IMR-90 (cell line): ENCODE results near the gene SCAF1. TPM values are rescaled to one million over a fixed set of nuclear protein-coding genes. Genes with fewer than 3 reads are reported as not detected.

Experiments used
- ATAC-seq: fragments of 200-7000 bp; cut with Tn5 transposase; 2 replicates; pipeline ENCODE4 v1.9.1; 2020; ENCODE audit warnings: low read depth, mild to moderate bottlenecking, moderate library complexity
- BruUV-seq: library from RNA; stranded (reverse); fragments of 400-500 nt; replicated peaks from 2 replicates; lab custom pipeline; 2021; lab: Mats Ljungman, UMichigan
- CTCF ChIA-PET: fragments of 300-600 bp; formaldehyde crosslinking; extraction: SDS; loops from one replicate; lab custom pipeline; 2021; ENCODE audit warnings: antibody characterized with exemption; lab: Yijun Ruan, JAX
- POLR2A ChIA-PET: fragments of 300-600 bp; sonication (Branson Sonifier 250); formaldehyde crosslinking; loops from one replicate; lab custom pipeline; 2022; ENCODE audit warnings: antibody characterized with exemption; ENCODE audit not compliant: unreplicated experiment; lab: Charles Lee
- DNase-seq: peaks from one replicate; pipeline ENCODE4 v3.0.0; 2013
- H2AFZ ChIP-seq: replicated peaks from 2 replicates; pipeline ENCODE3; 2013; ENCODE audit warnings: low read length, mild to moderate bottlenecking; ENCODE audit not compliant: poor library complexity
- H2AK5ac ChIP-seq: 2 replicates; pipeline ENCODE4 v1.6.1; 2013; ENCODE audit warnings: low read depth, low read length, inconsistent platforms
- H2AK9ac ChIP-seq: replicated peaks from 2 replicates; pipeline ENCODE3; 2013; ENCODE audit warnings: mild to moderate bottlenecking, low read depth, low read length, moderate library complexity; ENCODE audit not compliant: poor library complexity
- H2BK120ac ChIP-seq: 2 replicates; pipeline ENCODE4 v1.6.1; 2013; ENCODE audit warnings: low read depth, low read length, inconsistent platforms
- H2BK15ac ChIP-seq: 3 replicates; pipeline ENCODE4 v1.6.1; 2013; ENCODE audit warnings: low read depth, low read length, inconsistent platforms
- H2BK20ac ChIP-seq: 2 replicates; pipeline ENCODE4 v1.6.1; 2013; ENCODE audit warnings: low read depth, mild to moderate bottlenecking, inconsistent platforms, low read length, moderate library complexity
- H2BK5ac ChIP-seq: 2 replicates; pipeline ENCODE4 v1.6.1; 2013; ENCODE audit warnings: mild to moderate bottlenecking, low read depth, low read length, inconsistent platforms; ENCODE audit not compliant: poor library complexity, severe bottlenecking
- H3K14ac ChIP-seq: replicated peaks from 2 replicates; pipeline ENCODE4 v1.6.1; 2013; ENCODE audit warnings: low read depth, low read length, inconsistent platforms
- H3K18ac ChIP-seq: 2 replicates; pipeline ENCODE4 v1.6.1; 2013; ENCODE audit warnings: low read depth, low read length, control low read depth
- H3K23ac ChIP-seq: 2 replicates; pipeline ENCODE4 v1.6.1; 2013; ENCODE audit warnings: low read depth, low read length, inconsistent platforms
- H3K27ac ChIP-seq: 2 replicates; pipeline ENCODE4 v1.5.1; 2013; ENCODE audit warnings: mild to moderate bottlenecking, control low read depth, low read length; ENCODE audit not compliant: insufficient read depth
- H3K27me3 ChIP-seq: 2 replicates; pipeline ENCODE4 v1.6.1; 2013; ENCODE audit warnings: low read length; ENCODE audit not compliant: control insufficient read depth, insufficient read depth
- H3K36me3 ChIP-seq: 2 replicates; pipeline ENCODE4 v1.6.1; 2013; ENCODE audit warnings: low read length, mixed read lengths; ENCODE audit not compliant: control insufficient read depth, insufficient read depth
- H3K4ac ChIP-seq: 2 replicates; pipeline ENCODE4 v1.6.1; 2013; ENCODE audit warnings: low read depth, low read length, inconsistent platforms
- H3K4me1 ChIP-seq: 2 replicates; pipeline ENCODE4 v1.6.1; 2013; ENCODE audit warnings: low read length, mixed read lengths; ENCODE audit not compliant: control insufficient read depth, insufficient read depth
- H3K4me2 ChIP-seq: 2 replicates; pipeline ENCODE4 v1.6.1; 2013; ENCODE audit warnings: low read depth, mild to moderate bottlenecking, control low read depth, low read length, moderate library complexity
- H3K4me3 ChIP-seq: 2 replicates; pipeline ENCODE4 v1.5.1; 2013; ENCODE audit warnings: low read depth, mild to moderate bottlenecking, control low read depth, low read length, moderate library complexity; ENCODE audit not compliant: insufficient read depth
- H3K56ac ChIP-seq: 2 replicates; pipeline ENCODE4 v1.6.1; 2013; ENCODE audit warnings: low read length, inconsistent platforms; ENCODE audit not compliant: insufficient read depth; ENCODE audit errors: extremely low read depth
- H3K79me1 ChIP-seq, 2 experiments: 2 replicates each; pipeline ENCODE4 v1.6.1; 2013; ENCODE audit warnings: low read length in 2 of 2, inconsistent platforms in 1 of 2, low read depth in 1 of 2
- H3K9ac ChIP-seq: 2 replicates; pipeline ENCODE4 v1.6.1; 2013; ENCODE audit warnings: low read depth, low read length, control low read depth
- H3K9me1 ChIP-seq: 2 replicates; pipeline ENCODE4 v1.6.1; 2013; ENCODE audit warnings: low read length, inconsistent platforms; ENCODE audit not compliant: insufficient read depth
- H3K9me3 ChIP-seq: 2 replicates; pipeline ENCODE4 v1.6.1; 2013; ENCODE audit warnings: low read length; ENCODE audit not compliant: control insufficient read depth, insufficient read depth
- H4K20me1 ChIP-seq: 2 replicates; pipeline ENCODE4 v1.6.1; 2013; ENCODE audit warnings: low read length, inconsistent platforms; ENCODE audit not compliant: insufficient read depth
- H4K5ac ChIP-seq: 2 replicates; pipeline ENCODE4 v1.6.1; 2013; ENCODE audit warnings: mild to moderate bottlenecking, low read depth, low read length, control low read depth
- H4K8ac ChIP-seq, 2 experiments: 2 replicates each; pipeline ENCODE4 v1.6.1; 2013; ENCODE audit warnings: low read depth in 2 of 2, low read length in 2 of 2, control low read depth in 1 of 2, inconsistent platforms in 1 of 2
- H4K91ac ChIP-seq: 2 replicates; pipeline ENCODE4 v1.6.1; 2013; ENCODE audit warnings: low read depth, low read length, inconsistent platforms; ENCODE audit not compliant: insufficient read depth
- BHLHE40 ChIP-seq: fragments of 150-350 bp; IDR thresholded peaks from 2 replicates; pipeline ENCODE4 v1.6.1; 2016; ENCODE audit warnings: mild to moderate bottlenecking, low read depth, low read length
- CEBPB ChIP-seq: IDR thresholded peaks from 2 replicates; pipeline ENCODE4 v1.6.1; 2012; ENCODE audit warnings: low read depth, low read length, improper control_type of control experiment
- CHD1 ChIP-seq: IDR thresholded peaks from 2 replicates; pipeline ENCODE4 v1.6.1; 2012; ENCODE audit warnings: low read depth, low read length, improper control_type of control experiment
- CTCF ChIP-seq: conservative IDR thresholded peaks from 2 replicates; pipeline ENCODE4 v1.5.1; 2012; ENCODE audit warnings: mild to moderate bottlenecking, low read depth, low read length, improper control_type of control experiment
- MAFK ChIP-seq: IDR thresholded peaks from 2 replicates; pipeline ENCODE4 v1.6.1; 2012; ENCODE audit warnings: low read depth, low read length, improper control_type of control experiment
- MAZ ChIP-seq: IDR thresholded peaks from 2 replicates; pipeline ENCODE4 v1.6.1; 2012; ENCODE audit warnings: low read depth, mild to moderate bottlenecking, low read length, improper control_type of control experiment, moderate library complexity, borderline replicate concordance
- POLR2A ChIP-seq: IDR thresholded peaks from 2 replicates; pipeline ENCODE4 v1.6.1; 2012; ENCODE audit warnings: mild to moderate bottlenecking, low read depth, low read length
- RAD21 ChIP-seq: IDR thresholded peaks from 2 replicates; pipeline ENCODE4 v1.6.1; 2012; ENCODE audit warnings: low read length, improper control_type of control experiment
- RFX5 ChIP-seq: IDR thresholded peaks from 2 replicates; pipeline ENCODE4 v1.8.0; 2012; ENCODE audit warnings: low read depth, mild to moderate bottlenecking, low read length, moderate library complexity
- SMC3 ChIP-seq: fragments of 150-350 bp; IDR thresholded peaks from 2 replicates; pipeline ENCODE4 v1.6.1; 2016; ENCODE audit warnings: low read depth, mild to moderate bottlenecking, antibody characterized with exemption, low read length, moderate library complexity
- WGBS, 2 experiments: methylation state at CpG; one replicate each; pipeline versions ENCODE4 v1.1.5 to v1.1.7; 2013; ENCODE audit warnings: missing lambda C conversion rate in 2 of 2; ENCODE audit not compliant: insufficient read length in 1 of 2; ENCODE audit errors: extremely low coverage in 2 of 2; 5-methylcytosine and 5-hydroxymethylcytosine counted together
- dilution Hi-C: fragments of 300-500 bp; cut with HindIII; formaldehyde crosslinking; loops from one replicate; pipeline ENCODE4 v1.14.3; 2018; ENCODE audit warnings: low sequenced_read_pairs; ENCODE audit not compliant: unreplicated experiment
- in situ Hi-C: fragments of 300-500 bp; cut with MboI; formaldehyde crosslinking; loops from 3 replicates; pipeline ENCODE4 v1.14.3; 2019; ENCODE audit warnings: low sequenced_read_pairs, inconsistent platforms, mixed read lengths
- intact Hi-C: fragments of 100-400 bp; cut with micrococcal nuclease; formaldehyde crosslinking; loops from 2 replicates; pipeline ENCODE4 v1.10.0; 2022
- polyA plus RNA-seq, 3 experiments: library from polyadenylated mRNA; depleted of rRNA; stranded (reverse); fragments of >200 nt; gene quantifications; 2 replicates each; pipeline ENCODE4 v1.2.3, GENCODE V29; 2012; ENCODE audit warnings: low replicate concordance in 1 of 3
- total RNA-seq: library from RNA; depleted of rRNA; stranded (reverse); fragments of >200 nt; gene quantifications from 2 replicates; pipeline ENCODE4 v1.2.3, GENCODE V29; 2012

SCAF1 gene
- total and polyA plus RNA-seq, 2 of the 4 experiments (the other 2 are of a cell fraction): 2.2 to 14.8 TPM

GRCh38 chr19:49672131-49672919 lies 30.3 kb downstream of the SCAF1 start:
- Histone ChIP-seq H3K27me3 (no peaks in the 10 kb centered on the region), H2BK120ac (no peak overlapping the region), H2BK20ac (no peak overlapping the region), H4K5ac (no peak overlapping the region), H3K56ac (no peak overlapping the region), H2AK5ac (no peak overlapping the region), H4K91ac (0 out of 2 replicates have a peak overlapping the region, but pooled peaks have one; percentile 29), H2AFZ (peak overlapping the region; percentile 93), H3K14ac (no peak overlapping the region), H3K9ac (peak overlapping the region; percentile 22; the same call in 1 of the 2 replicates), H2BK5ac (no peak overlapping the region), H4K8ac (peak overlapping the region in 1 of 2 experiments; percentile 94; a peak in 2 of 4 replicates), H3K9me1 (no peaks in the 10 kb centered on the region), H3K23ac (0 out of 2 replicates have a peak overlapping the region, but pooled peaks have one; percentile 84), H3K36me3 (peaks cover 3% of the 10 kb centered on the region; the same call in 1 of the 2 replicates), H3K4ac (peak overlapping the region; percentile 47; the same call in 1 of the 2 replicates), H3K27ac (no peak overlapping the region), H2BK15ac (no peak overlapping the region), H3K4me1 (peaks cover 2% of the 10 kb centered on the region), H3K79me1 (peaks cover 1 to 29% of the 10 kb centered on the region in 2 experiments; a peak in 2 of 4 replicates), H3K18ac (no peak overlapping the region), H3K4me3 (no peak overlapping the region), H3K9me3 (no peaks in the 10 kb centered on the region), H3K4me2 (peak overlapping the region; percentile 54; the same call in 1 of the 2 replicates), H4K20me1 (no peaks in the 10 kb centered on the region; the same call in 1 of the 2 replicates), H2AK9ac (peak overlapping the region; percentile 93)
- POLR2A ChIA-PET: no interaction called here
- intact Hi-C loops (loop anchor here (1.0 kb wide), 1 partner anchor 169 kb away; no protein-coding TSS in a partner anchor), dilution Hi-C loops (no loop called here), in situ Hi-C loops (no loop called here)
- DNase-seq: peak; percentile 61
- 6% methylated on average over 9 of the region's 28 CpGs; no CpG with 5 or more reads in 1 of the 2 experiments for WGBS, 2 experiments
- no TSS peak for BruUV-seq
- no peak for TF ChIP-seq BHLHE40
- TF ChIP-seq CEBPB: no peak
- TF ChIP-seq POLR2A: no peak
- peak; percentile 58 for TF ChIP-seq RAD21
- no peak for TF ChIP-seq RFX5
- TF ChIP-seq CHD1: no peak
- TF ChIP-seq SMC3: peak; percentile 67
- TF ChIP-seq MAZ: peak; percentile 88
- TF ChIP-seq MAFK: no peak
- peak; percentile 82 for TF ChIP-seq CTCF
- peak; percentile 8; the same call in 1 of the 2 replicates for ATAC-seq
- CTCF ChIA-PET: interaction anchor here (0.5 to 1.3 kb wide), 4 partner anchors 9 to 121 kb away, joined by 3 to 4 read pairs (median 3); no protein-coding TSS in a partner anchor
